Islet of Langerhans (tissue), 1 donor: Measurements from ENCODE around the gene ESPL1.

Experiments used
- FAIRE-seq: peaks from one replicate; lab custom pipeline; 2011; peaks lifted over from hg19 to GRCh38; lab: Jason Lieb, UNC

Gene ESPL1

GRCh38 chr12:53267999-53268629 is at the start of gene ESPL1:
ESPL1 (plus strand) TSS chr12:53268299; CDS start chr12:53268767, 468 bp downstream.
- no peak for FAIRE-seq

DNA sequence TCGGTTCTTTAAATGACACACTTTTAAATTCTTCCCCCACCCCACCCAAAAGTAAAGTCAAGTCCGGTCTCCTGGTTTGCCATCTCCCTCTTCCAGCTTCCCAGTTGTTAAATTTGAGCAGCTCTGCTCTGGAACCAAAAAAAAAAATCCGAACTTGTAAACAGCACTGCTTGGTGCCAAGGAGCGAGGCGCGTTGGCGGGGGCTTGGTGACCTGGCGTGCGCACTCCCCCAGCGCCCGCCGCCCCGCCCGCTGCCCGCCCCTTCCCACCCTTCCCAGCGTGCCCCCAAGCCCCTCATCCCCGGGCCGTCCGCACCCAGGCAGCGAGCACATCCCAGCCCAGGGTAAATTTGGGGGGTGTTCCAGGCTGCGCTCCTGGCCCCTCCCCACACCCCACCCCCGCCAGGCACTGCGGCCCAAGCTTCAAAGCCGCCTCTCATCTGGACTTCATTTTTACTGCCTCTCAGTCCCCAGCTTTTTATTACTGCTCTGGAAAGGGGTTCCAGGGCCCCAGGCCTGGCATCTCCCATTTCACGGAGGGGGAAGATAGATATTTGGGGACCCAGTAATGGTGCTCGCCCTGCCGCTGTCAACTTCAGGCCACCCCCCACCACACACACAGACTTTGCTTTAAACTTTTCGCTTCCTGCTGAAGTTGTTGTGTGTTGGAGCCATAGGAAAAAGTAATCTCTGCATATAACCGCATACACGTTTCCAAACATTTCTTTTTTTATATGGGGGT is 49.4 kb upstream of the ESPL1 start:
- no peak for FAIRE-seq

DNA sequence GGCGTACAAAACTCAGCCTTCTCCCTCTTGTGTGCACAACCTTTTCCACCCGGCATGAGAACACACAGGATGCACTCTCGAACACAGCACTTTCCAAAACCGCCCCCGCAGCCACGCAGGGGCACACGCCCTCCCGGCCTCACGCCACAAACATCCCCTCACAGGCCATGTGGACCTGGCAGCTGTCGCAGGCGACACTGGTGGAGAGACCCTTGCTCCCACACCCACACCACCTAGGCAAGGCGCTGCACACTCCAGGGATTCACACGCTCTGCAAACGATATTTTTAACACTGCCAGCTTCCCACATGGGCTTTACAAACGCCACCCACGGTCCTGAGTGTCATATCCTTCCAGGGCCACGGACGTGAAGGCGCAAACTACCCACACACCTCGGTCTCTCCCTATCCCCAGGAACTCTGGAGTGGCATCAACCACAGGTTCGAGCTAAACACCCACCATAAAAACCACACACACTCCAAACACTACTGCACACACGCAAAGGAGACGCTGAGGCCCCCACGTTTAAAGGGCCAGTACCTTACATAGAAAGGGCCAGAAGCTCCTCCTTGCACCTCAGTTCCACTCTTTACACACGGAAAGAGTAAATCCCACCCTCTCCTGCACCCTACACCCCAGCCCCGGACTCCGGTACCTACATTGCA is 48.7 kb upstream of the ESPL1 start:
- no peak for FAIRE-seq

GRCh38 chr12:53219956-53220693 is 48.0 kb upstream of the ESPL1 start:
- no peak for FAIRE-seq

GRCh38 chr12:53220694-53221202 is 47.4 kb upstream of the ESPL1 start:
- no peak for FAIRE-seq

DNA sequence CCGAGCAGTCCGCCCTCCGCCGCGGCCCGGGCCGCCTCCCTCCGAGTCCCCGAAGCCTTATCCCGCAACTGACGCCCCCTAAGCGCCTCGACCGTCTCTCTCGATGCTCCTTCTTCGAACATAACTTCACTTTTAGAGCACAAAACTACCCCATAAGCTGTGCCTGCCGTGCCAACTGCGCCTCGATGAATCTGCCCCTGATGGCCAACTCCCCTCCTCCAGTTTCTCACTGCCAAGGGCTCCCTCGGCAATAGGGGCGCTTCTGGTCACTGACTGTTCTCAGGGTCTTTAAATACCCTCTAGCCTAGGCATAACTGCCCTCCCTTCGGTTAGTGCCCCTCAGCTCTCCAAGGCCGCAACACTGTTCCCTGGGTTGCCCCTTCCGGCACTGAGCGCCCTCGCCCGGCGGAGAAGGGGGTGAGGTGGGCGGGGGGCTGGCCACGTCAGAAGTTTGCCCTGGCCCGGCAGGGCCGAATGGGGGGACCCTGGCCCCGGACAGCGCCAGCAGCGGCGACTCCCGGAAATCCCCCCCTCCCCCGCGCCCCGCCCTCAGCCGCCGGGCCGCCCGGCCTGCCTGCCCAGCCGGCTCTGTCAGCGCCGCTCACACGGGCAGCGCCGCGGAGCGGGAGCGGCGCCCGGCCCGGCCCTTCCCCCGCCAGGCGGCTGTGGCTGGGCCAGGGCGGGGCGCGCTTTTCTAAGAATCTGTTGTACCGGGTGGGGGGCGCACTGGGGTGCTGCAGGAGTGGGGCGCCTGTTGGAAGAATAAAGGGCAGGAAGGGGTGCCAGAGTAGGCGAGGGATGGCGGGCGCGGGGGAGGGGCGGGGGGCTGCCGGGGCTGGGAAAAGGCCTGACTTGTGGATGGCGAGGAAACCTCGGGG is 46.7 kb upstream of the ESPL1 start:
- FAIRE-seq: no peak

- FAIRE-seq: no peak
Measured at GRCh38 chr12:53222170-53222721, 45.9 kb upstream of the ESPL1 start.

- no peak for FAIRE-seq
Measured at GRCh38 chr12:53222806-53223261, 45.3 kb upstream of the ESPL1 start.

GRCh38 chr12:53223389-53224060 is 44.6 kb upstream of the ESPL1 start:
- FAIRE-seq: no peak

DNA sequence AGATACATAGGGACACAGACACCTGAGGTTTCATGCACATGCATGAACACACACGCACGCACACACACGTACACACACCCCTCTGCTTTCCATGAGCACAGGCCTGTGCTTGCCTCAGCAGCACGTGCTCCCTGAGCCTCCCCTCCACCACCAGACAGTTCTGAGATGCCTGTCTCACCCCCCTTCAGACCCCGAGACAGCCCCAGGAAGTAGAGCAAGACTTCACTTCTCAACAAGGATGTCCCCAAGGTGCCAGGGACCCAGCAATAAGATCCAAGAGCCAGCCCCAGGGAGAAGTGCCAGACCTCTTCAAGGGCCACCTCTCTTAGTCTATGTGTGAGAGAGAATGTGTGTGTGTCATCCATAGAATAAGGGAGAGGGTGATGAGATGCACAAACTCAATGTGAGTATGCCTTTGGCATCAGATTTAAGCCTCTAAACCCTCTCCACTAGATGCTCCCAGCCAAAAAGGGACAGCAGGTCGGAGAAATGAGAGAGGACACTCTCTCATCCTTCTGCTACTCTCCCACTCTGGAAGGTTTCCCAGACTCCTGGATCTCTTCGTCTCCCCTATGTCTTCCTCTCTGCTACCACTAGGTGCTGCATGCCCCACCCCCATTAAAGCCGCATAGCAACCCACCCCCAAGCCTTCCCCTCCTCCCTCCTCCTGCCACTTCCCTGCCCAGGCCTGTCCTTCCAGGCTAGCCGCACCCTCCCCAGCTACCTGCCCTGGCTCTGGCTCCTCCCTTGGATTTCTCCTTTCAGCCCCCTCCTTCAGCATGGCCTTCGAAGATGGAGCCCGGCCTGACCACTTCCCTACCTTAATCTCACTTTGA is 43.8 kb upstream of the ESPL1 start:
- FAIRE-seq: no peak

DNA sequence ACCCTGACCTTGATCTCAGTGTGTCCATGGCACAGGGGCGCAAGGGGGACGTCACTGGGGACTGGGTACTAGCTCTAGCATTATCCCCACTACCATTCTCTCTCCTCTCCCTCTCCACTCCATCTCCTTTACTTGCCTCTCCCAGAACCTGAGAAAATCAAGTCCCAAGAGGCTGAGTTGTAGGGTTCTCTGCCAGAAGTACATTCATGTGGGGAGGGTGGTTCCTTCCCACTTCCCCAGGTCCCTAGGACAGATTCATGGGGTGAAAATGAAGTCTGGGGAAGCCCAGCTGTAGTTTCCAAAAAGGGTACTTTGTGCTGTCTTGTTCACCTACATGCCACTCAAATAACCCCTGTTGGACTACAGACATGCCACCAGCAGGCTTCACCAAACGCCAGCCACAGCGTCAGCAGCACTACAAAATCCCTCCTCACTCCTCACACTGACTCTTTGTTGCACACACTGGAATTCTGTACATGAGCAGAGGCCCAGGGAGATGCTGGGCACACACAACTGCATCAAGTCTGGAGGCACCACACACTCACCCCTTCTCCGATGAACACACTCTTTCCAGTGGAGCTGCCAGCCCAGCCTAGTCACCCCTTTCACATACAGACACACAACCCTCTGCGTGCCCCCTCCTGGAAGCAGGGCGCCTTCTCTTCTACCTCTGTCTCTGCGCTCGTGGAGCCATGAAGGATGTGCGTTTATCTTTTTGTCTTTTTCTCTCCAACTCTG is 43.0 kb upstream of the ESPL1 start:
- FAIRE-seq: no peak

GRCh38 chr12:53225635-53226424 is 42.3 kb upstream of the ESPL1 start:
- FAIRE-seq: no peak

DNA sequence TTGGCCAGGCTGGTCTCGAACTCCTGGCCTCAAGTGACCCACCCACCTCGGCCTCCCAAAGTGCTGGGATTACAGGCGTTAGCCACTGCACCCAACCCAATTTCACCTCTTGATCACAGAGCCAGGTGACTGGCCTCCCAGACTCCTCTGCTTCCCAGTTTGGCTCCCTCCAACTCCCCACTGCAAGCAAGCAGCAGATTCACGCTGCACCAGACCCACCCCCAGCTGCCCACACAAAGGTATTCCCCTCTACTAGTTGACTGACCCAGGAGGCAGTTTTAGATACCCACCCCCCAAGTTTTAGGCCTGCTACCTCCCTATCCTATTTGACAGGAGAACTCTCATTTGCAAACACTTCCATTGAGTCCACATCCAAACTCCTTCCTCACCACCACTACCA is 41.3 kb upstream of the ESPL1 start:
- FAIRE-seq: no peak

DNA sequence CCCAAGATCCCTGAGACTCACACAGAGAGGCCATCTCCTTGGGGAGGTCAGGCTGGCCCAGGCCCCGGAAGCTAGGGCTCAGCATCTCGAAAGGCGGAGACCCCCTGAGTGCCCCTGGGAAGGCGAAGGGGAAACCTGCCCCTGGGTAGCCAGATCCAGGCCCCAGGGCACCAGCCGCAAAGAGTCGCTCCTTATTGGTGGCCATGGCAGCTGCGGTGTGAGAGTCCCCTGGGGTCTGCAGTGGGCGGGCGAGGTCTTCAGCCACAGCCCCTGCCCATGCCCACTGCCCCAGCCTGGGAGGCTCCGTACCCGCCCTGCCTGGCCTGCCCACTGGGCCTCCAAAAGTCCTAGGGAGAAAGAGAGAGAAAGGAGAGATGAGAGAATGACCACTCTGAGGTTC is 40.8 kb upstream of the ESPL1 start:
- FAIRE-seq: no peak

DNA sequence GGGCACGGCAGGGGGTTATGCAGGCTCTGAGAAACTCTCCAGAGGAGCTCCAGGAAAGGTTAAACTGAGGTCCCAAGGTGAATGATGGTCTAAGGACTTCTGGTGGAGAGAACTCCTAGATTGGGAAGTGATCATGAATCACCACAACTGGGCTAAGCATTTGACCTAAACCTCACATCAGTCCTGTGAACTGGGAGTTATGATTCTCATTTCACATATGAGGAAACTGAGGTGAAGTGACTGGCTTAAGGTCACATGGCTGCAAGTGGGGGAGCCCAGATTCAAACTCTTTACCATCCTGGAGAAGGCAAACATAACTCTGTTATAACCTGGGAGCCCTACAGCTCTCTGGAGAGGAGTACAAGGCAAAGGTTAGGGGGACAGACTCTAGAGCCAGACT is 40.3 kb upstream of the ESPL1 start:
- FAIRE-seq: no peak

- no peak for FAIRE-seq
Measured at GRCh38 chr12:53229454-53229853, 38.6 kb upstream of the ESPL1 start.

DNA sequence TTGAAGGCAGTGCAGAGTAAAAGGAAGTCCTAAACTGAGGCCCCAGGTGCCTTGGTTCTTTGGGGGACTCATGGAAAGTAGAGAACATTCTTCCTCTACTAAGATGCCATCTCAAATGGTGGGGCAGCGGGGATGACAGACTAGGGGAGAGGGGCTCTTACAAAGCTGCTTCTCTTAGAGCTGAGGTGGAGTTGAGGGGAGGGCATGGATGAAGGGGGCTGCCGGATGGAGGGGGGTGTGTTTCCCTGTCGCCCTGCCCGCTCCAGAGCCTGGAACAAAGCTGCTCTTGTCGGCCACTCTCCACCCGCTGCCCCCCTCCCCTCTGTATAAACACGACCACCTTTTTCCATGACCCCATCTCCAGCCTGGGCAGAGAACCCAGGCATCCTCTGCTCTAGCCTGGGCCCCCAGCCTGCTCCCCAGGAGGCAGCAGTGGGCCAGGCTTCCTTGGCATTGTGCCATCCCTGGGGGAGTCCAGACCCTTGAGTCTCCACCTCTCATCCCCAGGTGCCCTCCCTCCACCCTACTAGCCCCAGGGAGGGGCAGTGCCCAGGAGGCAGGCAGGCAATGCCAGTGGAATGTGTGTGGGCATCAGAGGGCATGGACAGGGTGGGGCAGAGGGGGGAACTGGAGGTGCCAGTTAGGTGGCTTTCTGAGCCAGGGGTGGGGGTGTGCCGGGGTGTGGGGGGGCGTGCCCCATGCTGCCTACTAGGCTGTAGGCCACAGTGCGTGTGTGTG is 37.8 kb upstream of the ESPL1 start:
- no peak for FAIRE-seq

DNA sequence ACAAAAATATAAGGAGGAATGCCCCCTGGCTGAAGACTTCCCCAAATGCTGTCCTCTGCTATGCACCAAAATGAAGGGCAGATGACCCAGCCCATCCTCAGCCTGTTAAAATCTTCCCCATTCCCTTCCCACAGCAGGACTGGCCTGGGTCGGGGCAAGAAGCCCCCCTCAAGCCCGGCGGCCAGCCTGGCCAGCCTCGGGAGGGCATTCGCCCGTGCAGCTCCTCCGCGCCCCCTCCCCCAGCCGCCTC is 36.5 kb upstream of the ESPL1 start:
- no peak for FAIRE-seq
